WTC11 (cell line): Measurements from ENCODE around the gene SHC3.
A peak's percentile ranks its signal among the peaks of the same experiment; 100 is the strongest.

Source experiments
- MAX ChIP-seq: sonication (generic); formaldehyde crosslinking; IDR thresholded peaks from 2 replicates; pipeline ENCODE4 v1.8.0; 2022; ENCODE audit warnings: mild to moderate bottlenecking, missing genetic modification reagents
- SMAD3 ChIP-seq: sonication (generic); formaldehyde crosslinking; IDR thresholded peaks from 2 replicates; pipeline ENCODE4 v1.8.0; 2022; ENCODE audit warnings: missing genetic modification reagents, mild to moderate bottlenecking, borderline replicate concordance
- TEAD1 ChIP-seq: sonication (generic); formaldehyde crosslinking; IDR thresholded peaks from 2 replicates; pipeline ENCODE4 v1.8.0; 2022; ENCODE audit warnings: mild to moderate bottlenecking, missing genetic modification reagents
- USF2 ChIP-seq: sonication (generic); formaldehyde crosslinking; IDR thresholded peaks from 2 replicates; pipeline ENCODE4 v1.8.1; 2023; ENCODE audit warnings: mild to moderate bottlenecking, missing genetic modification reagents, moderate library complexity
- TF ChIP-seq, protein P1 (sequence below): fragments of 250-450 bp; sonication (Bioruptor Pico); IDR thresholded peaks from 2 replicates; pipeline ENCODE4 v2.1.2; 2022; ENCODE audit warnings: mild to moderate bottlenecking, moderate library complexity
- TF ChIP-seq, protein P2 (sequence below): fragments of 200-600 bp; IDR thresholded peaks from 2 replicates; pipeline ENCODE4 v1.8.0; 2022; ENCODE audit warnings: antibody characterized with exemption
- TF ChIP-seq, protein P3 (sequence below): sonication (generic); formaldehyde crosslinking; IDR thresholded peaks from 2 replicates; pipeline ENCODE4 v1.8.1; 2022; ENCODE audit warnings: low read depth, missing genetic modification reagents, borderline replicate concordance

DNA sequence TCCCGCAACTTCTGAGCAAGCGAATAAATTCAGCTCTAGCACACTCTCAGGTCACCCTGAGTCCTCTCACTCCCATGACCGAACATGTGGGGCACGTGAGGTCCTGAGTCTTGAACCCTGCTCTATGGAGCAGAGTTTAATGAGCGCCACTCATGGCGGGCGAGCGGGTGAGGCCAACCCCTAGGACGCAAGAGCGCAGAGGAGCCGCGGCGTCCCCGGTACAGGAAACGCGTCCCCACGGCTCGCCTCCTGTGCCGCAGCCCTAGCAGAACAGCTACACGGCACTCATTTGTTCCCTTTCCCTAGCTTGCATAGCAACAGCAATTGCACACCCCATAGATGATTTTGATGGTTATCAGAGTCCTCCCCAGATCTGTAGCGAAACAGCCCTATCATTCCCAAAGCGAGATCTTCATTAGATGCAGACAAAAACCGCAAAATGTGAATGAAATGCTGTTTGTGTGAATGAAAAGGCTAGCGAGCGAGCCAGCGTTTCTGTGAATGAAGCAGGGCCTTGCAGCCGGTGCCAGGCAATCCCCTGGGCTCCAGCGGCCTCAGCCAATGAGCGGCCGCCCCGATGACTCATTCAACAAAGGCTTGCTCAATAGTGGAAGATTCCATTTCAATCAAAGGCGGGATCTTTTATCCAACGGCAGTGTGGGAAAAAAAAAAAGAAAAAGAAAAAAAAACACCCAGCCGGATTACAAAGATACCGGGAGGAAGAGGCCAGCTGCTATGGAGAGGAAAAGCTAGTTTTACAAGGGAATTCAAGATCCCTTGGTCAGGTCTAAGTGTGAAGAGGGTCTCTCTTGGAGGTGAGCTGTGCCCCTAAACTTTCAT is 1.5 kb upstream of the SHC3 start:
- TF ChIP-seq, protein P1, sequence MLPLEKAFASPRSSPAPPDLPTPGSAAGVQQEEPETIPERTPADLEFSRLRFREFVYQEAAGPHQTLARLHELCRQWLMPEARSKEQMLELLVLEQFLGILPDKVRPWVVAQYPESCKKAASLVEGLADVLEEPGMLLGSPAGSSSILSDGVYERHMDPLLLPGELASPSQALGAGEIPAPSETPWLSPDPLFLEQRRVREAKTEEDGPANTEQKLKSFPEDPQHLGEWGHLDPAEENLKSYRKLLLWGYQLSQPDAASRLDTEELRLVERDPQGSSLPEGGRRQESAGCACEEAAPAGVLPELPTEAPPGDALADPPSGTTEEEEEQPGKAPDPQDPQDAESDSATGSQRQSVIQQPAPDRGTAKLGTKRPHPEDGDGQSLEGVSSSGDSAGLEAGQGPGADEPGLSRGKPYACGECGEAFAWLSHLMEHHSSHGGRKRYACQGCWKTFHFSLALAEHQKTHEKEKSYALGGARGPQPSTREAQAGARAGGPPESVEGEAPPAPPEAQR (CRISPR knock-in tag) = no peak
- TF ChIP-seq SMAD3 (CRISPR knock-in tag) (no peak), TEAD1 (CRISPR knock-in tag) (no peak), USF2 (CRISPR knock-in tag) (peak; percentile 56; the same call in 1 of the 2 replicates), MAX (CRISPR knock-in tag) (no peak)
- TF ChIP-seq, protein P2, sequence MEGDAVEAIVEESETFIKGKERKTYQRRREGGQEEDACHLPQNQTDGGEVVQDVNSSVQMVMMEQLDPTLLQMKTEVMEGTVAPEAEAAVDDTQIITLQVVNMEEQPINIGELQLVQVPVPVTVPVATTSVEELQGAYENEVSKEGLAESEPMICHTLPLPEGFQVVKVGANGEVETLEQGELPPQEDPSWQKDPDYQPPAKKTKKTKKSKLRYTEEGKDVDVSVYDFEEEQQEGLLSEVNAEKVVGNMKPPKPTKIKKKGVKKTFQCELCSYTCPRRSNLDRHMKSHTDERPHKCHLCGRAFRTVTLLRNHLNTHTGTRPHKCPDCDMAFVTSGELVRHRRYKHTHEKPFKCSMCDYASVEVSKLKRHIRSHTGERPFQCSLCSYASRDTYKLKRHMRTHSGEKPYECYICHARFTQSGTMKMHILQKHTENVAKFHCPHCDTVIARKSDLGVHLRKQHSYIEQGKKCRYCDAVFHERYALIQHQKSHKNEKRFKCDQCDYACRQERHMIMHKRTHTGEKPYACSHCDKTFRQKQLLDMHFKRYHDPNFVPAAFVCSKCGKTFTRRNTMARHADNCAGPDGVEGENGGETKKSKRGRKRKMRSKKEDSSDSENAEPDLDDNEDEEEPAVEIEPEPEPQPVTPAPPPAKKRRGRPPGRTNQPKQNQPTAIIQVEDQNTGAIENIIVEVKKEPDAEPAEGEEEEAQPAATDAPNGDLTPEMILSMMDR = no peak
- TF ChIP-seq, protein P3, sequence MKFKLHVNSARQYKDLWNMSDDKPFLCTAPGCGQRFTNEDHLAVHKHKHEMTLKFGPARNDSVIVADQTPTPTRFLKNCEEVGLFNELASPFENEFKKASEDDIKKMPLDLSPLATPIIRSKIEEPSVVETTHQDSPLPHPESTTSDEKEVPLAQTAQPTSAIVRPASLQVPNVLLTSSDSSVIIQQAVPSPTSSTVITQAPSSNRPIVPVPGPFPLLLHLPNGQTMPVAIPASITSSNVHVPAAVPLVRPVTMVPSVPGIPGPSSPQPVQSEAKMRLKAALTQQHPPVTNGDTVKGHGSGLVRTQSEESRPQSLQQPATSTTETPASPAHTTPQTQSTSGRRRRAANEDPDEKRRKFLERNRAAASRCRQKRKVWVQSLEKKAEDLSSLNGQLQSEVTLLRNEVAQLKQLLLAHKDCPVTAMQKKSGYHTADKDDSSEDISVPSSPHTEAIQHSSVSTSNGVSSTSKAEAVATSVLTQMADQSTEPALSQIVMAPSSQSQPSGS (CRISPR knock-in tag) = no peak
